HG02885 (cell line): ENCODE results near the gene SORCS1.

Source experiments
- ATAC-seq: cut with Tn5 transposase; IDR thresholded peaks from one replicate; pipeline ENCODE4 v1.9.1; 2021; ENCODE audit warnings: mild to moderate bottlenecking; ENCODE audit not compliant: unreplicated experiment, poor library complexity

SORCS1 gene

DNA sequence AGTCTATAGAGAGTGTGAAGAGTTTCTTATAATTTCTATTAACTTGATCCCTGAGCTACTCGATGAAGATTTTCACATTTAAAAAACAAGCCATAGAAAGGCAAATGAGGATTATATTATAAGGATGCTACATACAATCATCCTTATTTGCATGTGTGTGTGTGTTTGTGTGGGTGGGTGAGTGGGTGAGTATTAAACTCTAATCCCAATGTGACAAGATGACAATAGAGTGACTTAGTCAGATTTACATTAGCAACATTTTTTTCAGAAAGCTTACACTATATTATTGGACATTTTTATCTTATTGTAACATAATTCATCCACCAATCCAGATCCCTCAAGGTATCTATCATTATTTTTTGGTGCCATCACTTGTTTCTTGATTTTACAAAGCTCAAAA is 331.7 kb downstream of the SORCS1 start:
- ATAC-seq, result no peak

- no peak for ATAC-seq
These were observed 334.0 kb downstream of the SORCS1 start for GRCh38 chr10:106830471-106830870.

DNA sequence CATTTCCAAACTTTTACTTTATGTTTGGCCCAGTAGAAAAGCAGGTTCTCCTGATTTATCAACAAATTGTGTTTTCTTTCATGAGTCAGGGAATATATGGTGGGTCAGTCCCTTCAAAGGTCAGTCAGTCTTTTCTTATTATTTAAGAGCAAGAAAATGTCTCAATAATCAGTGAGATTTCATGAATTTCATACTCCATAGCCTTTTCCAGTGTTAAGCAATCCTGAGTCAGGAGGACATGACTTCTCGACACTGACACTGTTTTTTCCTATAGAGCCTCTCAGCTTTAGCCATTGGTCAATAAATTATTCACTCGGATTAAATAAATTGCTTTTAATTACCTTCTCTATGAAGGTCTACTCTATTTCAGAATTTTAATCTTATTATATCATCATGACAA is 334.5 kb downstream of the SORCS1 start:
- no peak for ATAC-seq

- no peak for ATAC-seq
These were observed 337.8 kb downstream of the SORCS1 start for GRCh38 chr10:106826716-106827115.

DNA sequence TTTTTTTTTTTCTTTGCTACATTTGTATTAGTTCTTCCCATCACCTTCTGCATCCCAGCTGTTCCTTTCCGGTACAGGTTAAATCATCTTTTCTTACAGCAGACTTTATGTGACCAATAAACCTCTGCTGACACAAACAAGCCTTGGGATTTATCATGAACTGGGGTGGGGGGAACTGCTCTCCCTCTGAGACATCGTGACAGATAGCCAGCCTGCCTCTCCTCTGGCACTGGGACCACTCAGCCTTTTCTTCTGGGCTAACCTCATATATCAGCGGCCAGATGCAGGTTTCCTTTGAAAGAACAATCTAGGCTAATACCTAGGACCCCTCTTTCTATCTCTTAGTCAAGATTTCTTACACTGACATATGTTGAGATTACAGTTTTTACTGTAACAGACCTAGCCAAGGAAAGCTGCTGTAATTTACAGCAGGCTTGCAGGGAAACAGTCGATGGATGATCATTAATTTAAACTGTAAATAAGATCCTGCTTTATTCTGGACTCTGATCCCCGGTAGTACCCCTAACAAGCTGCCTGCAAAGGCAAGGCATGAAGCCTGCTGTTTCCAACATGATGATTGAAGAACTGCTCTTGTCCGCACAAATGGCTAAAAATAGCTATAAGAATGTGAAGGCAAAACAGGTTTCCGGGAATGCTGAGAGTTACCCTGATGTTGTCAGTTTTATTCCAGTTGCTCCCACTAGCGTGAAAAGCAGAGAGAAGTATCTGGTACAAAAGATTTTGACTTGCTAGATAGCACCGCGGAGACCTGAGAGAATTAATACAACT is 338.7 kb downstream of the SORCS1 start:
- no peak for ATAC-seq

GRCh38 chr10:106820579-106820978 is 343.9 kb downstream of the SORCS1 start:
- no peak for ATAC-seq

- ATAC-seq, result no peak
These were observed 345.0 kb downstream of the SORCS1 start for GRCh38 chr10:106819490-106819889.

DNA sequence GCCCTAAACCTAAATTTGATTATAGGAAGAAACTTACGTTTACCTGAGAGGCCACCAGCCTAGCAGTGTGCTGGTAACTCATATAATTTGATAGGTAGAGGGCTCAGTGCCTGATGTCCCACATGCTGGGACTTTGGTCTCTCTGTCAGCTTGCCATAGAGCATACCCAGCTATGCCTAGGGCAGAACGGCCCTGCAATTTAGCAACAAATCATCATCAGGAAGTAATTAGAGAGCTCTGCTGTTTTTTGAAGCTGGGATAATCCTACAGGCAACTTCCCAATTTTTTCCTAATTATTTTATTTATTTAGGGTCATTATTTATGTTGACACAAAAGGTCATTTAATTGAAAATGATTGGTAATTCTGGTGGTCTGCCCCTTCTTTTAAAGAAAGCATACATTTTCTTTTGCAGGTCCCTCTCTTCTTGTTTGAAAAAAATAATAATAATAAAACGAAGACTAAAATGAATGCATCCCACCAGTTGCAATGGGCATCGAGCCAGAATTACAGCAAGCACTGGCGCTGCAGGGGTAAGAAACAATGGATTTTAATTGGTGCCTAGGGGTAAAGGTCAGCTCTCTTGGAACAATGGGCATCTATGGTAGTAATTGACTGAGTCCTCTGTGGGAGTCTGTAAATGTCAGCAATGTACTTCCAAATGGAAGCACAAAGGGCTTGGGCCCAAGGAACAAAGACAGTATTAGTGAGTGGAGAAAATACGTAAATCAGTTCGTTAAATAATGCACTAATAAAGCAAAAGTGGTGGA is 348.0 kb downstream of the SORCS1 start:
- ATAC-seq, result no peak

DNA sequence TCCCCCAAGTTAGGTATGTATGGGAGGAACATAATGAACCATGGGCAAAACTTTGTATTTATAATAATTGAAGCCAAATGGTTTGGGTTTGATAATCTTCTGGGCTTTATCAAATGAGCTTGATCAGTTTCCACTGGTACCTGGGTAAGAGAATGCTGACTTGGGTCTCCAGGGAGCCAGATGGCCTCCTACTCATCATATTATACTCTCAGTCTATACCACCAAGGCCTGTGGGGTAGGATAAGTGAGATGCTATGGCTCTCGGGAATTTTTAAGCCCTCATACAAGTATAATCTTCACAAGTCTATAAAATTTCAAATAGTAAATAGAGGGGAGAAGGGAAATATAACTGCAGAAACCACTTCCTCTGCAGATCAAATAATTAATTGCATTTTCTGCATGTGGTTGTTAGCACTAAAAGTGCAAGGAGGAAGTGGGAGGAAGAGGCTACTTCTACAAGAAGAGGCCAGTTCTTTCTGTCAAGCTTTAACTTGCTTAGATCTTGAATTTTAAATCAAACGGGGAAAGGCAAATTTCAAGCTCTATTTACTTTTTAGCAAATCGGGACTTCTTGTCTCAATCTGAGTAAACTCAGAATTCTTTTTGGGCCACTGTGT is 349.0 kb downstream of the SORCS1 start:
- ATAC-seq, result no peak

- no peak for ATAC-seq
These were observed 359.4 kb downstream of the SORCS1 start for GRCh38 chr10:106804992-106805582.

DNA sequence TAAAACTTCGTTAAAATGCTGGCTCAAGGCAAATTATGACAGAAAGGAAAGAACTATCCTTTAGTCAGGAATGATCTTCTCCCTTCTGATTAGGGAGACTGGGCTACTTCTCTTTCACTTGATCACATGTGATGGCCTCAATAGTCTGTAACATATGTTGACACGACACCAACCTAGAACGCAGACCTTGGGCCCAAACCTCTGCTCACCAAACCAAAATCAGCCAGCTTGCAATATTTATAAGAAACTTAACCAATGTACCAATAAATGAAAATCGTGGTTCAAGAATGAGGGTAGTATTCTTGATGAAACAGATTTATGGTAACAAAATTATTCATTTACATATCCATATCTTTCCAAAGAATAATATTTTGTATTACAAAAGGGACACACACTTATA is 361.6 kb downstream of the SORCS1 start:
- no peak for ATAC-seq

GRCh38 chr10:106799776-106800175 is 364.7 kb downstream of the SORCS1 start:
- no peak for ATAC-seq

DNA sequence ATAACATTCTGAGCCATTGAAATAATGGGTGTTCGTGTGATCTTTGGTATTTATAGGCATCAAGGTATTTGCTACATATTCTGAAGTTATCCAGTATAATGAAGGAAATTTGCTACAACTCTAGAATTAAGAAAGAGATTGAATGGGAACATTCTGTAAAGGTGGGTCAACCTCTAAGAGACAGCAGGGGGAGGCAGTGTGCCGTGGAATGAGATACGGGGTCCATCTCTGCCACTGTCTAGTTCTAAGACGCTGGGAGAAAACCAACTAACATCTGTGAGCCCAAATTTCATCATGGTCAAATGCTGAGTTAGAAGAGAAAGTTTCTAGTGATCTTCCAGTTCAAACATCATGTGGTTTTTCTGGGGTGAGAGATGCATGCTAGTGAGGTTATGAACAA is 368.9 kb downstream of the SORCS1 start:
- peak; percentile 91 for ATAC-seq

DNA sequence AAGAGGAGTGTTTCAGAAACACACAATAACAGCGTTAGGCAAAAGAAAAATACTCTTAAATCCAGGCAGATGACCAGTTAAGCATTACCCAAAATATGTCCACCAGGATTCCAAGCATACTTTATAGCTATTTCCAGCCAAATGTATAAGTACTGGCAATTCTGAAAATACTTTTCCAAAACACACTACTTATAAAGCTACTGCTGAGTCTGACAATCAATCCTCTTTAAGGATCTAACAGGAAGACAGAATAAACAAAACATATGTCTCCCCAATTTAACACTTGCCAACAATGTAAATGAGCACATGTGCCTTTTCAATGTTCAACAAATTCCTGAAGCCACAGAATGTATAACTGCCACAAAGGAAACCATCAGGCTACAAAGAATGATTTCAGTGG is 370.9 kb downstream of the SORCS1 start:
- ATAC-seq, result no peak

GRCh38 chr10:106789623-106790022 is 374.9 kb downstream of the SORCS1 start:
- ATAC-seq, result no peak

- ATAC-seq, result no peak
These were observed 375.5 kb downstream of the SORCS1 start for GRCh38 chr10:106788982-106789381.

DNA sequence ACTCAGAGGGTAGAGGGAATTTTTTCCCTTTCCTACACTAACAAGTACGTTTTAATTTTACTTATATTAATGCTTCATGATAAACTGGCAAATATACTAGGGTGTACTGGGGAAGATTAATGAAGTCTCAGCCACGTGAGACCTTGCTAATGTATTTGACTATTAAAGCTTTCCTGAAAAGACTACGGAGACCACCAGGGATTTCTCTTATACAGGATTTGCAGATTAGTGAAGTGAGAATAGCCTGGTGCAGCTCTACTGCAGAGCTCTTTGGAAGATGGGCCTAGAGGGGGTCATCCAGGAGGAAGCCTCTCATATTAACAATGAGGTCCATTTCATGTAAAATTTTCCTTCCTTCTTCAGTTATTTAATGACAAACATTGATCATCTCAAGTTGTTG is 379.0 kb downstream of the SORCS1 start:
- no peak for ATAC-seq

- no peak for ATAC-seq
These were observed 383.9 kb downstream of the SORCS1 start for GRCh38 chr10:106780632-106781031.

GRCh38 chr10:106777841-106778240 is 386.7 kb downstream of the SORCS1 start:
- no peak for ATAC-seq

DNA sequence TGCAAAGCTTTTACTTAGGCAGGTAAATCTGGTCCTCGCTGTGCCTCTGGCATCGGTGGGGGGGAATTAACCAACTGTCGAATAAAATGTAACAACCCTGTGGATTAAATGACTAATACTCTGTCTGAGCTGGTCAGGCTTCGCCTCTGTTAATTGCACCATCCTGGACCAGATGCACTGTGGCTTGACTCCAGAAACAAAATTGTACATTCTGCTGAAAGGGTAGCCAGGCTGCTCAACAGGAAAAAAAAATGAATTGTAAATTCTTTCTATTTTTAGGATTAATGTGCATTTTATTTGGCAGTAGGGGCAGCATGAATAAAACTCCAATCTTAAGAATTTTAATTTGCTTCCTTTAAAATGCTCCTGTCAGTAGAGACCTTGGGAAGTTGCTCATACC is 389.4 kb downstream of the SORCS1 start:
- no peak for ATAC-seq

DNA sequence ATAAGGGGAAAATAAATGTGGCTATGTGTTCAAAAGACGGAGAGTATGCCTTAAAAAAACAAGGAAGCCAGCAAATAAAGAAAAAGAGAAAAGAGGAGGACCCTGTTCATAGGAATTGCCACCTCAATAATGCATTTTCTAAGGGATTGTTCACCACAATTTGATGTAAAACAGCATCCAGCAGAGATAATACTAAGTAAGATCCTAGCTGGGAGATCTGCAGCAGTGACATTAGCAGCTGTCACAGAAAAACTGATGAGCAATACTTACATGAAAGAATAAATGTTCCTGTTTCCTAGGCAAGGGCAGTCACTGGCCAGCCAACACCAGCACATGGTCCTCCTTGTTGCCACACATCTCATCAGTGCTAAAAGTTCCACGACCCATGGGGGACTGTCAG is 391.5 kb downstream of the SORCS1 start:
- no peak for ATAC-seq
